Mesendoderm (in vitro differentiated cells): ENCODE data around the gene EPHA8.

Source experiments
- DNase-seq: peaks from one replicate; pipeline ENCODE4 v3.0.0; 2013
- H2AK5ac ChIP-seq: 2 replicates; pipeline ENCODE4 v1.6.1; 2013; ENCODE audit warnings: low read length, inconsistent platforms
- H2BK120ac ChIP-seq: 2 replicates; pipeline ENCODE4 v1.6.1; 2013; ENCODE audit warnings: low read depth, mild to moderate bottlenecking, low read length, moderate library complexity, mixed read lengths
- H2BK15ac ChIP-seq: replicated peaks from 2 replicates; pipeline ENCODE4 v1.6.1; 2013; ENCODE audit warnings: low read depth, mild to moderate bottlenecking, moderate library complexity
- H2BK5ac ChIP-seq: 2 replicates; pipeline ENCODE4 v1.6.1; 2013; ENCODE audit warnings: low read length, inconsistent platforms
- H3K18ac ChIP-seq: 2 replicates; pipeline ENCODE4 v1.6.1; 2013; ENCODE audit warnings: mild to moderate bottlenecking, low read length, mixed read lengths
- H3K23ac ChIP-seq: one replicate; pipeline ENCODE4 v1.6.1; 2013; ENCODE audit warnings: low read length
- H3K27ac ChIP-seq: 2 replicates; pipeline ENCODE4 v1.5.1; 2013; ENCODE audit warnings: low read depth, mild to moderate bottlenecking, inconsistent platforms, low read length, moderate library complexity
- H3K27me3 ChIP-seq: 2 replicates; pipeline ENCODE4 v1.6.1; 2013; ENCODE audit warnings: low read length, control low read depth, mild to moderate bottlenecking, inconsistent platforms; ENCODE audit not compliant: insufficient read depth, poor library complexity
- H3K36me3 ChIP-seq: 2 replicates; pipeline ENCODE4 v1.6.1; 2013; ENCODE audit warnings: low read length, inconsistent platforms; ENCODE audit not compliant: control insufficient read depth, insufficient read depth
- H3K4ac ChIP-seq: one replicate; pipeline ENCODE4 v1.6.1; 2013; ENCODE audit warnings: low read depth, mild to moderate bottlenecking, low read length, moderate library complexity
- H3K4me1 ChIP-seq: 2 replicates; pipeline ENCODE4 v1.6.1; 2013; ENCODE audit warnings: low read depth, low read length, inconsistent platforms; ENCODE audit not compliant: control insufficient read depth
- H3K4me2 ChIP-seq: 2 replicates; pipeline ENCODE4 v1.6.1; 2013; ENCODE audit warnings: low read length
- H3K4me3 ChIP-seq: 2 replicates; pipeline ENCODE4 v1.5.1; 2013; ENCODE audit warnings: mild to moderate bottlenecking, low read length
- H3K56ac ChIP-seq: one replicate; pipeline ENCODE4 v1.6.1; 2013; ENCODE audit warnings: low read length
- H3K79me1 ChIP-seq: 2 replicates; pipeline ENCODE4 v1.6.1; 2013; ENCODE audit warnings: low read length, inconsistent platforms
- H3K79me2 ChIP-seq: 2 replicates; pipeline ENCODE4 v1.6.1; 2013; ENCODE audit warnings: mild to moderate bottlenecking, low read length; ENCODE audit not compliant: control insufficient read depth, insufficient read depth
- H3K9ac ChIP-seq: 2 replicates; pipeline ENCODE4 v1.6.1; 2013; ENCODE audit warnings: low read length, inconsistent platforms
- H4K5ac ChIP-seq: one replicate; pipeline ENCODE4 v1.6.1; 2013; ENCODE audit warnings: low read length
- H4K8ac ChIP-seq: one replicate; pipeline ENCODE4 v1.6.1; 2013; ENCODE audit warnings: low read depth, mild to moderate bottlenecking, control low read depth, low read length, moderate library complexity
- WGBS: extraction: QIAGEN DNeasy Blood & Tissue Kit; methylation state at CpG from one replicate; pipeline ENCODE4 v1.1.7; 2013; ENCODE audit warnings: low lambda C conversion rate, missing lambda C conversion rate; ENCODE audit not compliant: insufficient coverage; ENCODE audit errors: extremely low coverage; 5-methylcytosine and 5-hydroxymethylcytosine counted together

The EPHA8 gene

DNA sequence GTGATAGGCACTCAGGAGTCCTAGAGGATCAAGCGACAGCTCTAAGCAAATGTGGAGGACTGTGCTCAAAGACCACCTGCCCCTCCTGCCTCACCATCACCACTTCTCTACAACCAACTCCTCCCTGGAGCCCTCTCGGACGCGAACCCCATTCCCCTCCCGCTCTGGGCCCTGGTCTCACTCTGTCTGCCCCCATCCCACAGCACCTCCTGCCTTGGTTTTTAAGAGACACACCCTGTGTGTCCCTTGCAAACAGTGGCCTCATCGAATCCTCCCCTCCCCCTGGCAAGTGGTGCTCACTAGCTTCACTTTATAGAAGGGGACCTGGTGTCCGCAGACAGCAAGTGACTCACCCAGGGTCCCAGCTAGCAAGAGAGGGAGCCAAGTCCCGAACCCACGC, 28.8 kb downstream of the EPHA8 start:
- H4K5ac ChIP-seq = no peak overlapping the region
- no peak overlapping the region for H3K4me2 ChIP-seq
- no peak overlapping the region for H3K18ac ChIP-seq
- H3K56ac ChIP-seq = no peak overlapping the region
- H2BK120ac ChIP-seq = no peak overlapping the region
- no peaks in the 10 kb centered on the region for H3K79me1 ChIP-seq
- H3K27me3 ChIP-seq = no peaks in the 10 kb centered on the region
- no peak overlapping the region for H4K8ac ChIP-seq
- H3K4ac ChIP-seq = no peak overlapping the region
- no peak overlapping the region for H3K23ac ChIP-seq
- no peaks in the 10 kb centered on the region for H3K36me3 ChIP-seq
- no peak for DNase-seq
- H3K9ac ChIP-seq = no peak overlapping the region
- H3K27ac ChIP-seq = no peak overlapping the region
- H2AK5ac ChIP-seq = no peak overlapping the region
- no peaks in the 10 kb centered on the region for H3K79me2 ChIP-seq
- no CpG with 5 or more reads among the region's 9 CpGs for WGBS
- no peak overlapping the region for H2BK15ac ChIP-seq
- no peak overlapping the region for H3K4me3 ChIP-seq
- H2BK5ac ChIP-seq = no peak overlapping the region
- H3K4me1 ChIP-seq = no peaks in the 10 kb centered on the region

DNA sequence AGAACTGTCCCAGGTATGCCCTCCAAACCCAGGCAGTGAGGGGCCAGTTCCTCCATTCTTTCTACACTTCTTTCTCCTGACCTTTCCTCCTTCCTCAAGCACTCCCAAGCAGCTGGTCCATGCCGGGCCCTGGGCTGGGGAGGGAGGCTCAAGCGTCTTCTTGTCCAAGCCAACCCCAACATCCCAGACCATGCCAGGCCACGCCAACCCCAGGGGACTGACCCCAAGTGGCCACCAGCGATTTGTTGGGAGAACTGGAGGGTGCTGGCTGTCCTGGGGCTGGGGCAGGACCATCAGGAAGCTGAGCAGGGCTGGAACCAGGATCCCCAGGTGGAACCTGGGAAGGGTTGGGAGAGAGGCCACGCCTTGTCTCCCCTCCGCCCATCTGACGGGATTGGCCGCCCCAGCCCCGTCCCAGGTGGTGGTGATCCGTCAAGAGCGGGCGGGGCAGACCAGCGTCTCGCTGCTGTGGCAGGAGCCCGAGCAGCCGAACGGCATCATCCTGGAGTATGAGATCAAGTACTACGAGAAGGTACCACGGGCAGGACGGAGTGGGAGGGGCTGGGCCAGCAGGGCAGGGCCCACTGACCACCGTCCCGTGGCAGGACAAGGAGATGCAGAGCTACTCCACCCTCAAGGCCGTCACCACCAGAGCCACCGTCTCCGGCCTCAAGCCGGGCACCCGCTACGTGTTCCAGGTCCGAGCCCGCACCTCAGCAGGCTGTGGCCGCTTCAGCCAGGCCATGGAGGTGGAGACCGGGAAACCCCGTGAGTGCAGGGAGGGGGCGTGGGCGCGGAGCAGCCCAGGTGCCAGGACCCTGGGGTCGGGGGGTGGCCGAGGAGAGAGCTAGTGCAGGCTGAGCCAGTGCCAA, 29.9 kb downstream of the EPHA8 start:
- no CpG with 5 or more reads among the region's 38 CpGs for whole genome bisulfite sequencing
- no peaks in the 10 kb centered on the region for H3K27me3 ChIP-seq
- peak overlapping the region; percentile 46 for H3K9ac ChIP-seq

DNA sequence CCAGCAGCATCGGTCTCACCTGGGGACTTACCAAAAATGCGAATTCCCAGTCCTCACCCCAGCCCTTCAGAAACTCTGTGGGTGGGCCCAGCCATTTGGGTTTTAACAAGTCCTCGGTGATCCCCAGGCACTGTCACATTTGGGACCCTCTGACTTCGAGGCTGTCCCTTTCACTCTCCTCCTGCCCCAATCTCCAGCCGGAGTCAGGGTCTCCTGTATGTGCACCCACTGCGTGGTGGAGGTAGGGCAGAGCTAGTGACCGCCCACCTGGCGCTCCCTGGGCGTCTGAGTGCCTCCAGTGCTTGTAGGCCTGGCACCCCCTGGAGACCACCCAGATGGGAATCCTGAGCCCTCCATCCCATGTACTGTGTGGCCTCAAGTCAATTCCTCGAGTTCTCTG, 31.1 kb downstream of the EPHA8 start:
- H3K23ac ChIP-seq = no peak overlapping the region
- H3K27me3 ChIP-seq = no peaks in the 10 kb centered on the region
- WGBS = no CpG with 5 or more reads among the region's 10 CpGs
- no peaks in the 10 kb centered on the region for H3K36me3 ChIP-seq
- no peak overlapping the region for H3K4me2 ChIP-seq
- no peak overlapping the region for H3K18ac ChIP-seq
- H3K79me1 ChIP-seq = no peaks in the 10 kb centered on the region
- no peak overlapping the region for H3K9ac ChIP-seq
- H2BK5ac ChIP-seq = no peak overlapping the region
- H3K79me2 ChIP-seq = no peaks in the 10 kb centered on the region
- H2BK15ac ChIP-seq = no peak overlapping the region
- no peak overlapping the region for H3K4ac ChIP-seq
- H3K4me3 ChIP-seq = no peak overlapping the region
- no peak overlapping the region for H4K5ac ChIP-seq
- H3K27ac ChIP-seq = no peak overlapping the region
- H3K4me1 ChIP-seq = no peaks in the 10 kb centered on the region
- no peak overlapping the region for H2AK5ac ChIP-seq
- no peak overlapping the region for H2BK120ac ChIP-seq
- no peak overlapping the region for H4K8ac ChIP-seq
- DNase-seq = no peak
- H3K56ac ChIP-seq = no peak overlapping the region

More for the DNA sequence above, 29.9 kb downstream of the EPHA8 start:
- Histone ChIP-seq H4K5ac (no peak overlapping the region), H3K4me1 (no peaks in the 10 kb centered on the region), H2BK120ac (no peak overlapping the region), H2BK15ac (no peak overlapping the region), H3K4ac (no peak overlapping the region), H4K8ac (no peak overlapping the region), H3K23ac (no peak overlapping the region), H2BK5ac (no peak overlapping the region), H3K56ac (peak overlapping the region; percentile 75), H2AK5ac (no peak overlapping the region), H3K18ac (no peak overlapping the region), H3K27ac (no peak overlapping the region), H3K79me1 (no peaks in the 10 kb centered on the region), H3K4me2 (peak overlapping the region; percentile 63), H3K4me3 (no peak overlapping the region), H3K79me2 (no peaks in the 10 kb centered on the region), H3K36me3 (no peaks in the 10 kb centered on the region)
- peak; percentile 68 for DNase-seq

DNA sequence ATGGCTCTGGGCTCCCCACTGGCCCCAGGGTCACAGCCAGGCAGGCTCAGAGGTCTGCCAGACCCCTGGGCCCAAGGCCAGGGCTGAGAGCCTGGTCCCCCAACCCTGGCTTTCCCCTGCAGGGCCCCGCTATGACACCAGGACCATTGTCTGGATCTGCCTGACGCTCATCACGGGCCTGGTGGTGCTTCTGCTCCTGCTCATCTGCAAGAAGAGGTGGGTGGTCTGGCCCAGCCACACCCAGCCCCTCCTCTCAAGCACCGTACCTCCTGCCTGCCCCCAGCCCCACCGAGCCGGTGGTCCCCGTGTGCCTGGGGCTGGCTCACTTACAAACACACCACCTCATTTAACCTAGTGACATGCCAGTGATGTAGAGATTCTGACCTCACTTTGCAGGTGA, 31.8 kb downstream of the EPHA8 start:
- no peak overlapping the region for H2BK120ac ChIP-seq
- H3K18ac ChIP-seq = no peak overlapping the region
- H3K4me3 ChIP-seq = no peak overlapping the region
- DNase-seq = no peak
- no peaks in the 10 kb centered on the region for H3K36me3 ChIP-seq
- WGBS = no CpG with 5 or more reads among the region's 7 CpGs
- no peak overlapping the region for H3K56ac ChIP-seq
- H3K27ac ChIP-seq = no peak overlapping the region
- no peak overlapping the region for H2AK5ac ChIP-seq
- no peak overlapping the region for H2BK15ac ChIP-seq
- H3K23ac ChIP-seq = no peak overlapping the region
- no peaks in the 10 kb centered on the region for H3K4me1 ChIP-seq
- H3K27me3 ChIP-seq = no peaks in the 10 kb centered on the region
- H3K9ac ChIP-seq = no peak overlapping the region
- H4K8ac ChIP-seq = no peak overlapping the region
- H3K4me2 ChIP-seq = no peak overlapping the region
- no peak overlapping the region for H4K5ac ChIP-seq
- H3K79me2 ChIP-seq = no peaks in the 10 kb centered on the region
- no peaks in the 10 kb centered on the region for H3K79me1 ChIP-seq
- H2BK5ac ChIP-seq = no peak overlapping the region
- H3K4ac ChIP-seq = no peak overlapping the region

DNA sequence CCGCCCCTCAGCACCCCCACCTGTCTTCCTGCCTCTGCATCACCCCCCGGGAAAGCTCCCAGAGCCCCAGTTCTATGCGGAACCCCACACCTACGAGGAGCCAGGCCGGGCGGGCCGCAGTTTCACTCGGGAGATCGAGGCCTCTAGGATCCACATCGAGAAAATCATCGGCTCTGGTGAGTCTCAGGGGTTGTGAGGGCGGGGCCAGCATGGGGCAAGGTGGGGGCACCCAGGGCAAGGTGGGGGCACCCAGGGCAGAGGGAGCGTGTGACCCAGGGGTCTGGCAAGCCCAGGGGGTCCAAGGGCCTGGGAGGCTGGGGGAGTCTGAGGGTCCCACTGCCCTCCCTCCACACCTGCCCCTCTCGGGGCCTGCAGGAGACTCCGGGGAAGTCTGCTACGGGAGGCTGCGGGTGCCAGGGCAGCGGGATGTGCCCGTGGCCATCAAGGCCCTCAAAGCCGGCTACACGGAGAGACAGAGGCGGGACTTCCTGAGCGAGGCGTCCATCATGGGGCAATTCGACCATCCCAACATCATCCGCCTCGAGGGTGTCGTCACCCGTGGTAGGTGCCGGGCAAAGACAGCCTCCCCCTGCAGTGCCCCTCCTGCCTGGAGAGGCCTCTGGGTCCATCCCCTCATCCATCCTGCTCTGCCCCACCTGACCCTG, 34.1 kb downstream of the EPHA8 start:
- Histone ChIP-seq H3K4me1 (no peaks in the 10 kb centered on the region), H3K36me3 (no peaks in the 10 kb centered on the region), H3K56ac (no peak overlapping the region), H3K4me3 (no peak overlapping the region), H3K79me2 (no peaks in the 10 kb centered on the region), H2BK120ac (no peak overlapping the region), H2BK5ac (no peak overlapping the region), H2BK15ac (no peak overlapping the region), H4K8ac (no peak overlapping the region), H3K4ac (no peak overlapping the region), H2AK5ac (no peak overlapping the region), H3K23ac (no peak overlapping the region), H3K27me3 (no peaks in the 10 kb centered on the region), H4K5ac (no peak overlapping the region), H3K27ac (no peak overlapping the region), H3K4me2 (no peak overlapping the region), H3K9ac (no peak overlapping the region), H3K18ac (no peak overlapping the region), H3K79me1 (no peaks in the 10 kb centered on the region)
- DNase-seq = no peak
- no CpG with 5 or more reads among the region's 30 CpGs for WGBS
